Endothelial cell of umbilical vein (primary cell): ENCODE results near the gene AGO4. TPM values are rescaled to one million over a fixed set of nuclear protein-coding genes. Genes with fewer than 3 reads are reported as not detected.

Source experiments
- BruUV-seq: library from RNA; stranded (reverse); fragments of 400-500 nt; replicated peaks from 2 replicates; lab custom pipeline; 2021; lab: Mats Ljungman, UMichigan
- CTCF ChIA-PET: fragments of 300-600, 350-600 bp; sonication (Branson Sonifier 250); formaldehyde crosslinking; loops from one replicate; lab custom pipeline; 2021; ENCODE audit warnings: antibody characterized with exemption, inconsistent platforms; lab: Charles Lee
- POLR2A ChIA-PET: fragments of 300-600, 350-600 bp; sonication (Branson Sonifier 250); formaldehyde crosslinking; loops from one replicate; lab custom pipeline; 2021; ENCODE audit warnings: antibody characterized with exemption, inconsistent platforms; lab: Charles Lee
- DNase-seq: peaks from one replicate; pipeline ENCODE4 v3.0.0-alpha.2; 2011; ENCODE audit warnings: low read depth, low spot score
- FAIRE-seq: peaks from 2 replicates; lab custom pipeline; 2011; peaks lifted over from hg19 to GRCh38; lab: Jason Lieb, UNC
- H2AFZ ChIP-seq: 2 replicates; pipeline ENCODE4 v1.6.0; 2012; ENCODE audit warnings: low read depth, low read length, control low read depth, inconsistent platforms
- H3K27ac ChIP-seq: 2 replicates; pipeline ENCODE4 v1.5.1; 2011; ENCODE audit warnings: low read depth, mild to moderate bottlenecking, control low read depth, low read length, moderate library complexity; ENCODE audit not compliant: insufficient read depth
- H3K27me3 ChIP-seq, 2 experiments: 2 replicates each; pipeline versions ENCODE4 v1.6.0 to v1.6.1; 2011; ENCODE audit warnings: low read length in 2 of 2, mixed read lengths in 1 of 2; ENCODE audit not compliant: control insufficient read depth in 2 of 2, insufficient read depth in 2 of 2
- H3K36me3 ChIP-seq, 2 experiments: 2 replicates in 1 of 2; 3 replicates in 1 of 2; pipeline ENCODE4 v1.5.1; 2011; ENCODE audit warnings: low read length in 2 of 2, mild to moderate bottlenecking in 1 of 2, moderate library complexity in 1 of 2; ENCODE audit not compliant: control insufficient read depth in 2 of 2, insufficient read depth in 2 of 2; ENCODE audit errors: extremely low read depth in 1 of 2
- H3K4me1 ChIP-seq: 3 replicates; pipeline ENCODE4 v1.5.1; 2011; ENCODE audit warnings: mild to moderate bottlenecking, low read length; ENCODE audit not compliant: control insufficient read depth, insufficient read depth; ENCODE audit errors: extremely low read depth
- H3K4me2 ChIP-seq: 2 replicates; pipeline ENCODE4 v1.6.1; 2011; ENCODE audit warnings: low read length, control low read depth, mixed read lengths; ENCODE audit not compliant: insufficient read depth
- H3K4me3 ChIP-seq, 3 experiments: fragments of 200-600 bp in 1 of 3; sonication (generic), shearing (Covaris generic) in 1 of 3; replicated peaks in 1 of 3; 2 replicates each; pipeline ENCODE4 v1.5.1; 2011 to 2016; ENCODE audit warnings: control low read depth in 3 of 3, low read length in 3 of 3, mild to moderate bottlenecking in 2 of 3, inconsistent platforms in 1 of 3, low read depth in 1 of 3, moderate library complexity in 1 of 3; ENCODE audit not compliant: insufficient read depth in 1 of 3
- H3K79me2 ChIP-seq: 2 replicates; pipeline ENCODE4 v1.6.0; 2012; ENCODE audit warnings: low read length, inconsistent platforms; ENCODE audit not compliant: control insufficient read depth, insufficient read depth
- H3K9ac ChIP-seq: replicated peaks from 2 replicates; pipeline ENCODE3; 2011; ENCODE audit warnings: low read length, control low read depth; ENCODE audit not compliant: insufficient read depth; ENCODE audit errors: extremely low read depth
- H3K9me1 ChIP-seq: replicated peaks from 3 replicates; pipeline ENCODE4 v1.6.0; 2011; ENCODE audit warnings: mild to moderate bottlenecking, low read length; ENCODE audit not compliant: control insufficient read depth, insufficient read depth; ENCODE audit errors: extremely low read depth
- H3K9me3 ChIP-seq: replicated peaks from 2 replicates; pipeline ENCODE4 v1.5.1; 2012; ENCODE audit warnings: low read length, inconsistent platforms; ENCODE audit not compliant: control insufficient read depth, insufficient read depth
- H4K20me1 ChIP-seq: replicated peaks from 2 replicates; pipeline ENCODE3; 2011; ENCODE audit warnings: mild to moderate bottlenecking, low read length; ENCODE audit not compliant: control insufficient read depth, insufficient read depth; ENCODE audit errors: extremely low read depth
- FOS ChIP-seq: IDR thresholded peaks from 2 replicates; pipeline ENCODE4 v1.6.1; 2011; ENCODE audit warnings: mild to moderate bottlenecking, low read length, moderate library complexity, borderline replicate concordance; ENCODE audit not compliant: insufficient read depth
- GATA2 ChIP-seq: IDR thresholded peaks from 2 replicates; pipeline ENCODE4 v1.7.0; 2011; ENCODE audit warnings: low read depth, mild to moderate bottlenecking, moderate library complexity, mixed read lengths, low read length; ENCODE audit not compliant: insufficient read length, insufficient read depth
- JUN ChIP-seq: IDR thresholded peaks from 2 replicates; pipeline ENCODE4 v1.6.1; 2011; ENCODE audit warnings: borderline replicate concordance, low read depth; ENCODE audit not compliant: insufficient read length, insufficient read depth
- MYC ChIP-seq: IDR thresholded peaks from one replicate; pipeline ENCODE4 v1.6.1; 2011; ENCODE audit warnings: mild to moderate bottlenecking, low read depth, low read length
- POLR2A ChIP-seq: IDR thresholded peaks from 2 replicates; pipeline ENCODE4 v1.6.1; 2012; ENCODE audit warnings: low read depth, mild to moderate bottlenecking, control low read depth, low read length
- dilution Hi-C: fragments of 300-500 bp; cut with MboI; formaldehyde crosslinking; loops from one replicate; pipeline ENCODE4 v1.15.0; 2019; ENCODE audit warnings: low sequenced_read_pairs; ENCODE audit not compliant: extremely low pct_ligation_motif_present
- intact Hi-C: fragments of 100-400 bp; cut with micrococcal nuclease; formaldehyde crosslinking; loops from one replicate; pipeline ENCODE4 v1.10.0; 2022
- polyA plus RNA-seq, 4 experiments: library from polyadenylated mRNA; depleted of rRNA in 3 of 4; stranded (reverse) in 3 of 4; unstranded in 1 of 4; fragments of >200 nt; gene quantifications; 2 replicates each; pipeline versions ENCODE4 v1.2.1 to v1.2.3, GENCODE V29; 2011 to 2012; ENCODE audit warnings: missing spikeins in 1 of 4
- total RNA-seq: library from RNA; stranded (reverse); gene quantifications from 2 replicates; pipeline ENCODE4 v1.2.3, GENCODE V29; 2021

AGO4 gene
- total and polyA plus RNA-seq, 2 donors (not counting 3 experiments of a cell fraction or from before 2014, with no cell fraction given): 11.1 to 19.8 TPM

GRCh38 chr1:35833395-35833794 is 25.6 kb downstream of the AGO4 start:
- DNase-seq (no peak), FAIRE-seq (no peak)
- POLR2A ChIA-PET: no interaction called here
- dilution Hi-C loops: no loop called here
- Histone ChIP-seq H3K36me3 (peaks cover 6 to 10% of the 10 kb centered on the region in 2 experiments), H3K4me1 (no peaks in the 10 kb centered on the region), H3K9me3 (no peaks in the 10 kb centered on the region), H3K4me2 (no peak overlapping the region), H3K9ac (no peak overlapping the region), H3K79me2 (no peaks in the 10 kb centered on the region), H3K4me3 (no peak overlapping the region), H3K9me1 (no peaks in the 10 kb centered on the region), H3K27ac (no peak overlapping the region), H2AFZ (no peak overlapping the region), H4K20me1 (no peaks in the 10 kb centered on the region), H3K27me3 (no peaks in the 10 kb centered on the region)
- BruUV-seq: no TSS peak
- CTCF ChIA-PET: no interaction called here
- intact Hi-C loops: no loop called here
- TF ChIP-seq MYC (no peak), JUN (no peak), FOS (no peak), POLR2A (no peak)

- H3K27me3 ChIP-seq: no peaks in the 10 kb centered on the region
- H3K27ac ChIP-seq: no peak overlapping the region
- POLR2A ChIA-PET: no interaction called here
- DNase-seq (no peak), FAIRE-seq (no peak)
- CTCF ChIA-PET: no interaction called here
- no peaks in the 10 kb centered on the region for H3K9me3 ChIP-seq
- peaks cover 6 to 10% of the 10 kb centered on the region in 2 experiments for H3K36me3 ChIP-seq
- H3K4me1 ChIP-seq: no peaks in the 10 kb centered on the region
- no peak overlapping the region for H3K4me3 ChIP-seq
- dilution Hi-C loops (no loop called here), intact Hi-C loops (no loop called here)
- H3K79me2 ChIP-seq: no peaks in the 10 kb centered on the region
- TF ChIP-seq POLR2A: no peak
- no peak for TF ChIP-seq FOS
- TF ChIP-seq GATA2: no peak
- no peaks in the 10 kb centered on the region for H3K9me1 ChIP-seq
- H4K20me1 ChIP-seq: no peaks in the 10 kb centered on the region
- no peak overlapping the region for H3K9ac ChIP-seq
- no peak overlapping the region for H2AFZ ChIP-seq
- H3K4me2 ChIP-seq: no peak overlapping the region
- BruUV-seq: no TSS peak
These were observed 26.4 kb downstream of the AGO4 start for GRCh38 chr1:35834218-35834617.
